GM18517 (cell line): ENCODE results near the gene HPRT1.
A peak's percentile ranks its signal among the peaks of the same experiment; 100 is the strongest.

Experiments
- ATAC-seq: cut with Tn5 transposase; IDR thresholded peaks from one replicate; pipeline ENCODE4 v1.9.1; 2021; ENCODE audit warnings: mild to moderate bottlenecking, moderate library complexity; ENCODE audit not compliant: unreplicated experiment

The HPRT1 gene

DNA sequence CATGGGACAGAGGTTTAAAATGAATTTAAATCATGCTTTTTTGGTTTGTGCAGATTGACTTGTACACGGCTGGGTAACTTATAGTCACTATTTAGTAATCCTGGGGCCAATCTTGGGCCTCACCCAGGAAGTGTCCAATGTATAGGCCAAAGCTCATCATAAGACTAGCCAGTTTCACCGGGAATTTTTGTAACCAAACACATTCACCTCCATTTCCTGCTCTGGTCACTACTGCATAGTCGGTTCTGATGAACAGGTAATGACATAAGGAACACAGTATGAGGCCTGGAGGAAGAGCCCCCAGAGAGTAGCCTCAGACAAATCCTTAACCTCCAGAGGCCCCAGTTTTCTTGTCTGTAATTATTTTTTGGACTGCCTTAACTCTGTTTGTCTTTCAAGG, 81.9 kb downstream of the HPRT1 start:
- ATAC-seq, result no peak

DNA sequence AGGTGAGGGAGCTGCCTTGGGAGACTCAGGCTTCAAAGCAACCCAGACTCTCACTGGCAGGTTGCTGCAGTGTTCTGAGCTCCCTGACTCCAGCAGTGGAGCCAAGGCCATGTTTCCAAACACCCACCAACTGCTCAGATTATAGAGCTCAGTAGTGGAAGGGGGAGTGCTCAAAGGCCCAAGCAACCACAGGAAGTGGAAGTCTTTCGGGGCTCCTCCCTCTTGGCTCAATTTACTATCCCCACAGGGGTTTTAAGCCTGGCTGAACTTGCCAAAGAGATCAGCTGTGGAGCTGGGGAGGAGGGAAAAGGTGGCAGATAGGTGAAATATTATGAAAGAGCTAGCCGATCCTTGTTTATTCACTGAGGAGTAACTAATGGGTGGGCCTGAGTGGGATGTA, 82.5 kb downstream of the HPRT1 start:
- ATAC-seq, result no peak

DNA sequence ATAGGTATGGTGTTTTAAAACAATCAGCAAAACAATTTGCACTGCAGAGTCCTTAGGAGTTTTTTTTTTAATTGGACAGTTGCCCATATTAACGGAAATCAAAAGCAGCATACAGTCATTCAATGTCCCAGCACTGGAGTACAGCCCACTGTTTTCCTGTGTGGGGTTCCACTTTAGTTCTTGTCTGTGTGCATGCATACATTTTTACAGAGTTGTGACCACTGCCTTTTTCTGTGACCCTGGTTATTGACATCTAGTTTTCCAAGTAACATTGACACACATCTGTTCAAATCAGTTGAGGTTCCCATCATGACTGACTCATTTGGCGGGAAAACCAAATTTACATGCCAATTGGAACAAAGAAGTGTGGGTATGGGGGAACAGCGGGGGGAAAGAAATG, 83.3 kb downstream of the HPRT1 start:
- ATAC-seq, result no peak

DNA sequence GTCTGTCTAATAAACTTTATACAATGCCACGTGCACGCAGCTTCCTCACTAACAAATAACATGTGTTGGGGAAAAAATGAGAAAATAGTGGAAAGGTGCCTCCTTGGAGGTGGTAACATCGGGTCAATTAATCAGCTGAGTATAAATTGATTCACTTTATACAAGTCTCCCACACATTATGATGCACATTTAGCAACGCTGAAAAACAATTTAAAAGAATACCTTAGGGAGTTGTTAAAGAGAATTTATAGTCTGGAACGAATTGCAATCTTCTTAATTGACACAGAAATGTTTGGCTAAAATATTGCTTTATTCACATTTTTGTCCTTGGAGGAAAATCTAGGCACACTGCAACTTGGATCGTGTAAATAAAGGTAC, 84.2 kb downstream of the HPRT1 start:
- ATAC-seq, result no peak

DNA sequence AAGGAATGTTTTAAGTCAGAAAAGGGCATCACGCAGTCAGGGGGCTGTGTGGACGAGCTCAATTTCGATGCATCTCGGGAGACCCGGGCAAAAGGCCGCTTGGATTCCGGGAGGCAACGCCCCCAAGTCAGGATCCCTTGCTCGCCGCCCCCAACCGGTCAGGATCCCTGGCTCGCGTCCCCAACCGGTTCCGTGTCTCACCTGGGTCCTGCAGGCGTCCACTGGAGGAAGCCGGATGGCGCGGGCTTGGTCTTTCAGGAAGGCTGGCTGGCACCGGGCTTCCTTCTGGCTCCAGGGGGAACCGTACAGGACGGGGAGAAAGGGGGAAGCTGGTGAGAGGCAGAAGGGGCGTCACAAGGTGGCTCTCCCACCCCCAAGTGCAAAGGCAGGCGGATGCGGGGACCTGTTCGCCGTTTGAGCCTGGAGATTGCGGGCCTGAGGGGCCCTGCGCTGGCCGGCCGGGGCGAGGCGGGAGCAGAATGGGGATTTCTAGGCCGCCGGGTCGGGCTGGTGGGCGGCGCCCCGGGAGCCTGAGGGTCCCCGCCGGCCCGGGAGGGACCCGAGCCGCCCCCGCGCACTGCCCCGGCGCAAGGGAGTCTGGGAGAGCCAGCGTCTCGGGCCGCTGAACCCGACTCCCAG, 84.7 kb downstream of the HPRT1 start:
- ATAC-seq, result no peak

DNA sequence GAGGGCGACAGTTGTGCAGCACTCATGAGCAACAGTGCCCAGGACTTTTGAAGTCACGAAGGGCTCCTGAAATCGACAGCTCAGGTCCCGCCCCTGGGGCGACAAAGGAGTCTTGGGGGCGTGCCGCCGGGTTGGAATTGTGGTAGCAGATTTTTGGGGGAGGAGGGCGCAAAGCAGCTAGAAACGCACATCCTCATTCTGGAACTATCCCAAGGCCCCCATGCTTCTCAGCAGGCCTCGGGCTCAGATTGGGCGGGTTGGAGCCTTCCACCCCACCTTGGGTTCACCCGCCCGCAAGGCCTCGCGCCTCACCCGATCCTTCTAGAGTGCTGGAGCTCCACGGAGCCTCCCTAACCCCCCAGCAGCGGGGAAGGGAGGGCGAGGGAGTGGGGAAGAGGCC, 85.5 kb downstream of the HPRT1 start:
- ATAC-seq, result no peak

DNA sequence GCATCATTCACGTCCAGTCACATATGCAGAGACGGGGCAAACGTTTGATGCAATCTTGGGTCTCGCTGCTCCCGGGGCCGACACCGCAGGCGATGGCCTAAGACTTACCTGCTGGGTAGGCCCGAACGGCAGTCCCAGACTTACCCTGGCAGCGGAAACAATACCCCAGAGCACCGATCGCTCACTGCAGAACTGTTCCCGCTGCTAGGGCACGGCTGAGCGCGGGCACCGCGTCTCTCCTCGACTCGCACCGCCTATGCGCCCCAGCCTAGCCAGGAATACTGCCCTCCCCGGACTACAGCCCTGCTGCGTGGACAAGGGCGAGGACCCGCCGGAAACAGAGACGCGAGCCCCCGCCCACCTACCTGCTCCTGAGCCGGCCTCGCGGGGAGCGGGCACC, 86.2 kb downstream of the HPRT1 start:
- ATAC-seq, result no peak

DNA sequence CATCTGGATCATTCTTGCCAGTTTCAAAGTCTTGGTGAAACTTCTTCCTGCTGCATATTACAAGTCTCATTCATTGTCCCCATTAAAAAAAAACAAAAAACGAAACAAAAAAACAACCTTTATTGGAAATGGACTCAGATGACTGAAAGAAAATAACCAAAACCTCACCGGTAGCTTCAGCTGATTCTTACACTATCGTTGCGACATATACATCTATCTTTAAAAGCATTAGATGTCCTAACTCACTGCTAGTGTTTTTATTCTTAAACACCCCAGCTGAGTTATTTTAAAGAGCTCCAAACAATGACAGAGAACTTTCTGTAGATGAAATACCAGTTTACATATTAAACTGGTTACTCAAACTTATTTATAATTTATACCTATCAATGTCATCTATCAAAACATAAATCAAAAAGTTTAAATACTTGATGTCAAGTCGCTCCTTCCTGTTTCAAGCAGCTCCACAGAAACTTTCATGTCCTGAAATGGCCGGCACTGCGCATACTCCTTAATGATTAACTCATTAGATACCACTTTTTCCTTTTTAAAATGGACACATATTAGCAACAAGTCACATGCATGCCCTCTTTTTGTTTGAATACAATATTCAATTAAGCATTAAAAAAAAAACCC, 87.2 kb downstream of the HPRT1 start:
- ATAC-seq, result no peak

DNA sequence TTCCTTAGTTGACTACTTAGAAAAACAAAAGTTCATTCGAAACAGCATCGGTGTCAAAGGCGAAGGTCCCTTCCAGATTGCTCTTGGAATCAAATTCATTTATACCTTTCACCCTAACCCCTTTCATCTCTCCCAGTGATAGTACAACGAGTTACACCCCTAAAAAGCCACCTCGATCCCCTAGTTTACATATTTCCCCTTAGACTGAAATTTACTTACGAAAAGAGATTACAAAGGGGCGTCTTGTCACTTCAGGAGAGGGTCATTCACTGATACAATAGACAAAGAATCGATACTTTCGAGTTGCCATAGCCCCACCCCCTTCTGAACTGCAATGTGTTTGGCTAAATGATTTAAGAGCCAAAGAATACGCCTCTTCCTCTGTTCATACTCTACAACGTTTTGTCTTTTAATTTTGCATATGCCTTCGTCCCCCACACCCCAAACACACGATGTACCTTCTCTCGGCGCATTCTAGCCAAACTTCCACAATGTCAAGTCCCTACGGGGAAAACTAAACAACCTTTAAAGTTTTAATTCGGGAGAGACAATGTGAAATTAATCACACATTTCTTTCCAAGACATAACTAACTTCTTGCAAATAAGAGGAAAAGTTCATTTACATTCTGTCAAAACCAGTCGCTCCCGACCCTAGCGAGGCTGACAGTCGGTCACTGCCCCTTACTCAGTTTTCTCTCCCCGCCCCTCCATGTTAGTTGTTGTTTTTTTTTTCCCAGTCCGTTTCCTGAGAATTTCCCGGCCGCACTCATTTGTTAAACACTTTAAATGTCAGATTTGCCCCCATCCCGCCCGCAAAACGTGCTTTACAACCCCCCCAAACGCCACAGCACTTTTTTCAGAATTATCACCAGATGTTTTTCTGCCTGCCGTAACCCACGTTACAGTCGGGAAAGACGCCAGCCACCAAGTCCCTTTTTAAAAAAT, 88.6 kb downstream of the HPRT1 start:
- ATAC-seq, result peak; percentile 43
